Forelimb muscle (tissue), 1 donor: Measurements from ENCODE around the gene TTC7B. TPM values are rescaled to one million over a fixed set of nuclear protein-coding genes. Genes with fewer than 3 reads are reported as not detected.
"Not testable (repeated sequence)": the region's sequence is repeated elsewhere in the genome, so short reads cannot be mapped to it uniquely, and the experiment has no call there.

Experiments used
- DNase-seq: peaks from one replicate; pipeline ENCODE4 v3.0.0-alpha.2; 2013; ENCODE audit warnings: low read depth
- polyA plus RNA-seq: library from polyadenylated mRNA; unstranded; fragments of 120-200 nt; gene quantifications from one replicate; pipeline ENCODE4 v1.2.1, GENCODE V29; 2013; ENCODE audit not compliant: insufficient read length

Gene TTC7B
- polyA plus RNA-seq, 1 donor, result 33.2 TPM

GRCh38 chr14:90830931-90831701 is 14.9 kb upstream of the TTC7B start:
- no peak for DNase-seq

- DNase-seq, result no peak
Observed at GRCh38 chr14:90829677-90830076, 13.4 kb upstream of the TTC7B start.

GRCh38 chr14:90828642-90829487 is 12.6 kb upstream of the TTC7B start:
- DNase-seq, result no peak

- DNase-seq, result peak; percentile 81
Observed at GRCh38 chr14:90827919-90828610, 11.8 kb upstream of the TTC7B start.

- DNase-seq, result not testable (repeated sequence)
Observed at GRCh38 chr14:90823542-90823941, 7.3 kb upstream of the TTC7B start.

GRCh38 chr14:90820958-90821357 is 4.7 kb upstream of the TTC7B start:
- DNase-seq, result no peak

GRCh38 chr14:90819734-90820393 is 3.6 kb upstream of the TTC7B start:
- no peak for DNase-seq

GRCh38 chr14:90818715-90819114 is 2.5 kb upstream of the TTC7B start:
- DNase-seq, result no peak

- no peak for DNase-seq
Observed at GRCh38 chr14:90816681-90817436, 629 bp upstream of the TTC7B start.

GRCh38 chr14:90815572-90815821 is 733 bp downstream of the TTC7B start:
- DNase-seq, result no peak

GRCh38 chr14:90814806-90815571 is 1.2 kb downstream of the TTC7B start:
- no peak for DNase-seq

- DNase-seq, result no peak
Observed at GRCh38 chr14:90813442-90813841, 2.8 kb downstream of the TTC7B start.

GRCh38 chr14:90812109-90812508 is 4.1 kb downstream of the TTC7B start:
- DNase-seq, result no peak

- no peak for DNase-seq
Observed at GRCh38 chr14:90811641-90812040, 4.6 kb downstream of the TTC7B start.

- DNase-seq, result no peak
Observed at GRCh38 chr14:90810806-90811205, 5.4 kb downstream of the TTC7B start.

- DNase-seq, result no peak
Observed at GRCh38 chr14:90809530-90810312, 6.5 kb downstream of the TTC7B start.

GRCh38 chr14:90808759-90809529 is 7.3 kb downstream of the TTC7B start:
- DNase-seq, result no peak

- no peak for DNase-seq
Observed at GRCh38 chr14:90807060-90807459, 9.2 kb downstream of the TTC7B start.
